ENCODE results near the gene OR2T5.
"Not testable (repeated sequence)": the region's sequence is repeated elsewhere in the genome, so short reads cannot be mapped to it uniquely, and the experiment has no call there.

OR2T5 gene

DNA sequence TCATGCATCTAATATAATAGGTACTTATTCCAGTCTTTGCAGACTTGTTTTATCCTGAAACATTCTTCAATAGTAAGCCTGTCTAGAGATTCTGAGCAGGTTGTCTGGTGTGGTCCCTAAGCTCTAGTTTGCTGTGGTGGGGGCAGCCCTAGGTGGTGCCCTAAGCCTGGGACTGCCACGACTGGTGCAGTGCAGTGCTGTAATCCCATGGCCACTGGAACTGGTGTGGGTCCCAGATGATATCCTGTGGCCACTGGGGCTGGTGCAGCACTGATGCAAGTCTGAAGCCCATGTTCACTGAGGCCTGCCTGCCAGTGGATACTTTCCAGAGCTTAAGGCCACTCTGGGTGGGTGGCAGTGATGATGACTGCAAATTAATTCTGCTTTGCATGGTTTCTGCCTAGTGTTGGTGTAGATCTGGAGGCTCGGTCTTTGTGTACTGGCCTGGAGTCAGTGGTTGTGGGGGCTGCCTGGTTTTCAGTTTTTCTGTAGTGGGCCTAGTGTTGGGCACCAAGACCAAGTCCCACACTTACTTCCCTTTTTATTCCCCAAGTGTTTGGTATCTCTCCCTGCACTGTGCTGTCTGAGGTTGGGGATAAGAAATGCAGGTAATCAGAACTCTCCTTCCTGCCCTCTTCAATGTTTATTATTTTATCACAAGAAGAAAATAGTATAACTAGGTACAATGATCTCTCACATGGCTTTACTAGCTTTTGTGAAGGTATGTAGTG, 12.1 kb downstream of the OR2T5 start:
- not testable (repeated sequence) for DNase-seq (ENCODE audit: low spot score); FAIRE-seq

GRCh38 chr1:248507773-248508172, 19.4 kb downstream of the OR2T5 start, which contains the start of gene OR2G6:
Gene OR2G6, plus strand, starts transcription at chr1:248508073. Its CDS starts 13,574 bp downstream, at chr1:248521647.
- not testable (repeated sequence) for DNase-seq (ENCODE audit: low spot score)
- peak; percentile 78 for FAIRE-seq

- not testable (repeated sequence) for DNase-seq (ENCODE audit: low spot score); FAIRE-seq
Observed at GRCh38 chr1:248510217-248510616, 21.8 kb downstream of the OR2T5 start.

DNA sequence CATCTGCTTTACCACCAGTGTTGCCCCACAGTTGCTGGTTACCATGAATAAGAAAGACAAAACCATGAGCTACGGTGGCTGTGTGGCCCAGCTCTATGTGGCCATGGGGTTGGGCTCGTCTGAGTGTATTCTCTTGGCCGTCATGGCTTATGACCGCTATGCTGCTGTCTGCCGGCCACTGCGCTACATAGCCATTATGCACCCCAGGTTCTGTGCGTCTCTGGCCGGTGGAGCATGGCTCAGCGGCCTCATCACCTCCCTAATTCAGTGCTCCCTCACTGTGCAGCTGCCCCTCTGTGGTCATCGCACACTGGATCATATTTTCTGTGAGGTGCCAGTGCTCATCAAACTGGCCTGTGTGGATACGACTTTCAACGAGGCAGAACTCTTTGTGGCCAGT, 33.5 kb downstream of the OR2T5 start:
- DNase-seq (ENCODE audit: low spot score), result no peak
- FAIRE-seq, result no peak

DNA sequence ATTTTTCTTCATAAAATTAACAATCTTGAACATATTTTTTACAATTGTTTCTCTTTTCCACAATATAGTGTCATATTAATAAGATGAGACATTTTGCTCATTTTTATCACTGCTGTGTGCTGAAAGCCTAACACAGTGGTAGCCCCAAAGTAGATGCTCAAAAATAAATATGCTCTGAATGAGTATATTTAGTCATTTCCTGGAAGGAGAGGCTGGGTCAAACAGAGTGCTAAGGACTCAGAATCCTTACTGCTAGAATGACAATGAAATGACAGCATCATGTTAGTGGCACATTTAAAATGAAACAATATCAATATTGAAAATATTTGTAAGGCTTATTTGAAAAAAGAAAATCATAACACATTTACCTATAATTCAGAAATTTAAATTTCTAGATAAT, 49.1 kb downstream of the OR2T5 start:
- FAIRE-seq, result not testable (repeated sequence)

More for the DNA sequence above, 49.1 kb downstream of the OR2T5 start:
- not testable (repeated sequence) for DNase-seq (ENCODE audit: low spot score)
